IMR-90 (cell line): ENCODE data around the gene HERC3. TPM values are rescaled to one million over a fixed set of nuclear protein-coding genes. Genes with fewer than 3 reads are reported as not detected.
A peak's percentile ranks its signal among the peaks of the same experiment; 100 is the strongest.

Source experiments
- ATAC-seq: fragments of 200-7000 bp; cut with Tn5 transposase; 2 replicates; pipeline ENCODE4 v1.9.1; 2020; ENCODE audit warnings: low read depth, mild to moderate bottlenecking, moderate library complexity
- BruUV-seq: library from RNA; stranded (reverse); fragments of 400-500 nt; replicated peaks from 2 replicates; lab custom pipeline; 2021; lab: Mats Ljungman, UMichigan
- CTCF ChIA-PET: fragments of 300-600 bp; formaldehyde crosslinking; extraction: SDS; loops from one replicate; lab custom pipeline; 2021; ENCODE audit warnings: antibody characterized with exemption; lab: Yijun Ruan, JAX
- POLR2A ChIA-PET: fragments of 300-600 bp; sonication (Branson Sonifier 250); formaldehyde crosslinking; loops from one replicate; lab custom pipeline; 2022; ENCODE audit warnings: antibody characterized with exemption; ENCODE audit not compliant: unreplicated experiment; lab: Charles Lee
- DNase-seq: peaks from one replicate; pipeline ENCODE4 v3.0.0; 2013
- H2AFZ ChIP-seq: replicated peaks from 2 replicates; pipeline ENCODE3; 2013; ENCODE audit warnings: low read length, mild to moderate bottlenecking; ENCODE audit not compliant: poor library complexity
- H2AK5ac ChIP-seq: 2 replicates; pipeline ENCODE4 v1.6.1; 2013; ENCODE audit warnings: low read depth, low read length, inconsistent platforms
- H2AK9ac ChIP-seq: replicated peaks from 2 replicates; pipeline ENCODE3; 2013; ENCODE audit warnings: mild to moderate bottlenecking, low read depth, low read length, moderate library complexity; ENCODE audit not compliant: poor library complexity
- H2BK120ac ChIP-seq: 2 replicates; pipeline ENCODE4 v1.6.1; 2013; ENCODE audit warnings: low read depth, low read length, inconsistent platforms
- H2BK15ac ChIP-seq: 3 replicates; pipeline ENCODE4 v1.6.1; 2013; ENCODE audit warnings: low read depth, low read length, inconsistent platforms
- H2BK20ac ChIP-seq: 2 replicates; pipeline ENCODE4 v1.6.1; 2013; ENCODE audit warnings: low read depth, mild to moderate bottlenecking, inconsistent platforms, low read length, moderate library complexity
- H2BK5ac ChIP-seq: 2 replicates; pipeline ENCODE4 v1.6.1; 2013; ENCODE audit warnings: mild to moderate bottlenecking, low read depth, low read length, inconsistent platforms; ENCODE audit not compliant: poor library complexity, severe bottlenecking
- H3K14ac ChIP-seq: replicated peaks from 2 replicates; pipeline ENCODE4 v1.6.1; 2013; ENCODE audit warnings: low read depth, low read length, inconsistent platforms
- H3K18ac ChIP-seq: 2 replicates; pipeline ENCODE4 v1.6.1; 2013; ENCODE audit warnings: low read depth, low read length, control low read depth
- H3K23ac ChIP-seq: 2 replicates; pipeline ENCODE4 v1.6.1; 2013; ENCODE audit warnings: low read depth, low read length, inconsistent platforms
- H3K27ac ChIP-seq: 2 replicates; pipeline ENCODE4 v1.5.1; 2013; ENCODE audit warnings: mild to moderate bottlenecking, control low read depth, low read length; ENCODE audit not compliant: insufficient read depth
- H3K27me3 ChIP-seq: 2 replicates; pipeline ENCODE4 v1.6.1; 2013; ENCODE audit warnings: low read length; ENCODE audit not compliant: control insufficient read depth, insufficient read depth
- H3K36me3 ChIP-seq: 2 replicates; pipeline ENCODE4 v1.6.1; 2013; ENCODE audit warnings: low read length, mixed read lengths; ENCODE audit not compliant: control insufficient read depth, insufficient read depth
- H3K4ac ChIP-seq: 2 replicates; pipeline ENCODE4 v1.6.1; 2013; ENCODE audit warnings: low read depth, low read length, inconsistent platforms
- H3K4me1 ChIP-seq: 2 replicates; pipeline ENCODE4 v1.6.1; 2013; ENCODE audit warnings: low read length, mixed read lengths; ENCODE audit not compliant: control insufficient read depth, insufficient read depth
- H3K4me2 ChIP-seq: 2 replicates; pipeline ENCODE4 v1.6.1; 2013; ENCODE audit warnings: low read depth, mild to moderate bottlenecking, control low read depth, low read length, moderate library complexity
- H3K4me3 ChIP-seq: 2 replicates; pipeline ENCODE4 v1.5.1; 2013; ENCODE audit warnings: low read depth, mild to moderate bottlenecking, control low read depth, low read length, moderate library complexity; ENCODE audit not compliant: insufficient read depth
- H3K56ac ChIP-seq: 2 replicates; pipeline ENCODE4 v1.6.1; 2013; ENCODE audit warnings: low read length, inconsistent platforms; ENCODE audit not compliant: insufficient read depth; ENCODE audit errors: extremely low read depth
- H3K79me1 ChIP-seq, 2 experiments: 2 replicates each; pipeline ENCODE4 v1.6.1; 2013; ENCODE audit warnings: low read length in 2 of 2, inconsistent platforms in 1 of 2, low read depth in 1 of 2
- H3K9ac ChIP-seq: 2 replicates; pipeline ENCODE4 v1.6.1; 2013; ENCODE audit warnings: low read depth, low read length, control low read depth
- H3K9me1 ChIP-seq: 2 replicates; pipeline ENCODE4 v1.6.1; 2013; ENCODE audit warnings: low read length, inconsistent platforms; ENCODE audit not compliant: insufficient read depth
- H3K9me3 ChIP-seq: 2 replicates; pipeline ENCODE4 v1.6.1; 2013; ENCODE audit warnings: low read length; ENCODE audit not compliant: control insufficient read depth, insufficient read depth
- H4K20me1 ChIP-seq: 2 replicates; pipeline ENCODE4 v1.6.1; 2013; ENCODE audit warnings: low read length, inconsistent platforms; ENCODE audit not compliant: insufficient read depth
- H4K5ac ChIP-seq: 2 replicates; pipeline ENCODE4 v1.6.1; 2013; ENCODE audit warnings: mild to moderate bottlenecking, low read depth, low read length, control low read depth
- H4K8ac ChIP-seq, 2 experiments: 2 replicates each; pipeline ENCODE4 v1.6.1; 2013; ENCODE audit warnings: low read depth in 2 of 2, low read length in 2 of 2, control low read depth in 1 of 2, inconsistent platforms in 1 of 2
- H4K91ac ChIP-seq: 2 replicates; pipeline ENCODE4 v1.6.1; 2013; ENCODE audit warnings: low read depth, low read length, inconsistent platforms; ENCODE audit not compliant: insufficient read depth
- CEBPB ChIP-seq: IDR thresholded peaks from 2 replicates; pipeline ENCODE4 v1.6.1; 2012; ENCODE audit warnings: low read depth, low read length, improper control_type of control experiment
- ELK1 ChIP-seq: fragments of 150-350 bp; IDR thresholded peaks from 2 replicates; pipeline ENCODE4 v1.6.1; 2016; ENCODE audit warnings: low read depth, mild to moderate bottlenecking, low read length, moderate library complexity, borderline replicate concordance
- MAZ ChIP-seq: IDR thresholded peaks from 2 replicates; pipeline ENCODE4 v1.6.1; 2012; ENCODE audit warnings: low read depth, mild to moderate bottlenecking, low read length, improper control_type of control experiment, moderate library complexity, borderline replicate concordance
- MXI1 ChIP-seq: IDR thresholded peaks from 2 replicates; pipeline ENCODE4 v1.6.1; 2012; ENCODE audit warnings: low read depth, mild to moderate bottlenecking, low read length, moderate library complexity, borderline replicate concordance
- NFE2L2 ChIP-seq: fragments of 150-350 bp; IDR thresholded peaks from 2 replicates; pipeline ENCODE4 v1.6.1; 2016; ENCODE audit warnings: low read depth, mild to moderate bottlenecking, low read length
- POLR2A ChIP-seq: IDR thresholded peaks from 2 replicates; pipeline ENCODE4 v1.6.1; 2012; ENCODE audit warnings: mild to moderate bottlenecking, low read depth, low read length
- RAD21 ChIP-seq: IDR thresholded peaks from 2 replicates; pipeline ENCODE4 v1.6.1; 2012; ENCODE audit warnings: low read length, improper control_type of control experiment
- RCOR1 ChIP-seq: IDR thresholded peaks from 2 replicates; pipeline ENCODE4 v1.6.1; 2012; ENCODE audit warnings: mild to moderate bottlenecking, low read length, improper control_type of control experiment; ENCODE audit not compliant: insufficient replicate concordance
- WGBS, 2 experiments: methylation state at CpG; one replicate each; pipeline versions ENCODE4 v1.1.5 to v1.1.7; 2013; ENCODE audit warnings: missing lambda C conversion rate in 2 of 2; ENCODE audit not compliant: insufficient read length in 1 of 2; ENCODE audit errors: extremely low coverage in 2 of 2; 5-methylcytosine and 5-hydroxymethylcytosine counted together
- dilution Hi-C: fragments of 300-500 bp; cut with HindIII; formaldehyde crosslinking; loops from one replicate; pipeline ENCODE4 v1.14.3; 2018; ENCODE audit warnings: low sequenced_read_pairs; ENCODE audit not compliant: unreplicated experiment
- in situ Hi-C: fragments of 300-500 bp; cut with MboI; formaldehyde crosslinking; loops from 3 replicates; pipeline ENCODE4 v1.14.3; 2019; ENCODE audit warnings: low sequenced_read_pairs, inconsistent platforms, mixed read lengths
- intact Hi-C: fragments of 100-400 bp; cut with micrococcal nuclease; formaldehyde crosslinking; loops from 2 replicates; pipeline ENCODE4 v1.10.0; 2022
- polyA plus RNA-seq, 3 experiments: library from polyadenylated mRNA; depleted of rRNA; stranded (reverse); fragments of >200 nt; gene quantifications; 2 replicates each; pipeline ENCODE4 v1.2.3, GENCODE V29; 2012; ENCODE audit warnings: low replicate concordance in 1 of 3
- total RNA-seq: library from RNA; depleted of rRNA; stranded (reverse); fragments of >200 nt; gene quantifications from 2 replicates; pipeline ENCODE4 v1.2.3, GENCODE V29; 2012
- TF ChIP-seq, protein P1 (sequence below): fragments of 150-350 bp; IDR thresholded peaks from 2 replicates; pipeline ENCODE4 v1.6.1; 2017; ENCODE audit warnings: mild to moderate bottlenecking, antibody characterized with exemption, low read length, low read depth

Gene HERC3
- total and polyA plus RNA-seq, 2 of the 4 experiments (the other 2 are of a cell fraction) = 8.9 to 9.5 TPM

DNA sequence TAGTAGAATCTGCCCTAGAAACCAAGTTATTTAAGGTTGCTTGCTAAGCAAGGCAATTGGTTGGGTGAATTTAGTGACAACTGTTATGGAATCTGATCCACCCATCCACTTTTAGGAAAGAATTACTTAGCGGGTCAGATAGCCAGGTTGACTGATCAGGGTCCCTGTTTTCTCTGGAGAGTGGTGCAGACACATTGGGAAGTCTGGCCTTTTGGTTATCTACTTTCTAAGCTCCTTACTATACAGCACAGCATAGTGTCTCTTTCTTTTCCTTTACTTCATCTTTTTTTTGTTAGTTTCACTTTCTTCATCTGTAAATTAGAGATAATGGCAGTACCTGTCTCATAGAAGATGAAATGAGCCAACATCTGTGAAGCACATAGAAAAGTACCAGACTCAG is 7.4 kb downstream of the HERC3 start:
- CTCF ChIA-PET = interaction anchor here (1.6 kb wide), 1 partner anchor 13 kb away, joined by 6 read pairs; no protein-coding TSS in a partner anchor
- H3K9ac ChIP-seq = no peak overlapping the region
- no peaks in the 10 kb centered on the region for H3K9me3 ChIP-seq
- H3K27me3 ChIP-seq = no peaks in the 10 kb centered on the region
- dilution Hi-C loops = no loop called here
- H3K4me1 ChIP-seq = peaks cover 6% of the 10 kb centered on the region
- H3K9me1 ChIP-seq = peaks cover 3% of the 10 kb centered on the region
- peak overlapping the region; percentile 15; the same call in 1 of the 2 replicates for H2BK20ac ChIP-seq
- no CpG with 5 or more reads among the region's 1 CpG for WGBS, 2 experiments
- H3K23ac ChIP-seq = peak overlapping the region; percentile 11; the same call in 1 of the 2 replicates
- peaks cover 2% of the 10 kb centered on the region; the same call in 1 of the 2 replicates for H3K36me3 ChIP-seq
- ATAC-seq = peak; percentile 55
- POLR2A ChIA-PET = interaction anchor here (0.6 kb wide), 1 partner anchor 430 kb away, joined by 3 read pairs; no protein-coding TSS in a partner anchor
- intact Hi-C loops = no loop called here
- peak overlapping the region; percentile 66; the same call in 1 of the 2 replicates for H3K56ac ChIP-seq
- H4K20me1 ChIP-seq = no peaks in the 10 kb centered on the region
- no peak for DNase-seq
- peak overlapping the region; percentile 23; the same call in 1 of the 3 replicates for H2BK15ac ChIP-seq
- peak overlapping the region; percentile 59 for H4K5ac ChIP-seq
- BruUV-seq = no TSS peak
- peak overlapping the region; percentile 48 to 69; a peak in 2 of 4 replicates for H4K8ac ChIP-seq
- H4K91ac ChIP-seq = no peak overlapping the region
- H3K4ac ChIP-seq = peak overlapping the region; percentile 3; the same call in 1 of the 2 replicates
- H3K4me2 ChIP-seq = peak overlapping the region; percentile 92
- no peak overlapping the region for H2AK9ac ChIP-seq
- 0 out of 2 replicates have a peak overlapping the region, but pooled peaks have one; percentile 60 for H3K14ac ChIP-seq
- H3K27ac ChIP-seq = peak overlapping the region; percentile 41; the same call in 1 of the 2 replicates
- peak overlapping the region; percentile 81 for H2BK5ac ChIP-seq
- no peak overlapping the region for H2AFZ ChIP-seq
- H2BK120ac ChIP-seq = peak overlapping the region; percentile 67; the same call in 1 of the 2 replicates
- peaks cover 15 to 24% of the 10 kb centered on the region in 2 experiments for H3K79me1 ChIP-seq
- H3K18ac ChIP-seq = peak overlapping the region; percentile 90; the same call in 1 of the 2 replicates
- peak overlapping the region; percentile 43; the same call in 1 of the 2 replicates for H3K4me3 ChIP-seq
- H2AK5ac ChIP-seq = no peak overlapping the region; the same call in 1 of the 2 replicates
- in situ Hi-C loops = no loop called here
- no peak for TF ChIP-seq RCOR1
- TF ChIP-seq, protein P1, sequence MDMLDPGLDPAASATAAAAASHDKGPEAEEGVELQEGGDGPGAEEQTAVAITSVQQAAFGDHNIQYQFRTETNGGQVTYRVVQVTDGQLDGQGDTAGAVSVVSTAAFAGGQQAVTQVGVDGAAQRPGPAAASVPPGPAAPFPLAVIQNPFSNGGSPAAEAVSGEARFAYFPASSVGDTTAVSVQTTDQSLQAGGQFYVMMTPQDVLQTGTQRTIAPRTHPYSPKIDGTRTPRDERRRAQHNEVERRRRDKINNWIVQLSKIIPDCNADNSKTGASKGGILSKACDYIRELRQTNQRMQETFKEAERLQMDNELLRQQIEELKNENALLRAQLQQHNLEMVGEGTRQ = no peak
- TF ChIP-seq POLR2A = no peak
- no peak for TF ChIP-seq NFE2L2
- TF ChIP-seq ELK1 = no peak
- no peak for TF ChIP-seq MXI1
- no peak for TF ChIP-seq CEBPB
- no peak for TF ChIP-seq RAD21
- TF ChIP-seq MAZ = no peak
